SW 1271 (cell line): ENCODE results near the gene ANKRD28.
"Not testable (repeated sequence)": the region's sequence is repeated elsewhere in the genome, so short reads cannot be mapped to it uniquely, and the experiment has no call there.

Source experiments
- DNase-seq, 2 experiments: peaks; one replicate each; lab custom pipeline; 2025; lab: John Stamatoyannopoulos, UW

ANKRD28 gene

DNA sequence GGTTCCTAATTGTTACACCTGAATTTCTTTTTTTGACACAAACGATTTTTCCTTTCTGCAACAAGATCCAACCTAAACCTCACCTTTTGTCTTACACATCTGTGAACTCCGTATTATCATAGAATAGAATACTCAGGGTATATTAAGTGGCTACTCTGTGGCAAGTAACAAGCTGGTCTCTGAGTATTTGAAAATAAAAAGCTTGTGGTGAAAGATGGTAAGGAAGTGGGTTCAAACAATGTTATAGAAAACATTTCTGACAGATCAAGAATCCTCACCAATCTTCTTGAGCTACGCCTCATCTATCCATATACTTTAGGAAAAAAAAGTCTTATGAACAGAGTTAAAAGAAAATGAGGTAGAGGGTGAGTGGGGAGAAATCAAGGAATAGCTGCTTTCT is 3.5 kb upstream of the ANKRD28 start:
- no peak for DNase-seq

DNA sequence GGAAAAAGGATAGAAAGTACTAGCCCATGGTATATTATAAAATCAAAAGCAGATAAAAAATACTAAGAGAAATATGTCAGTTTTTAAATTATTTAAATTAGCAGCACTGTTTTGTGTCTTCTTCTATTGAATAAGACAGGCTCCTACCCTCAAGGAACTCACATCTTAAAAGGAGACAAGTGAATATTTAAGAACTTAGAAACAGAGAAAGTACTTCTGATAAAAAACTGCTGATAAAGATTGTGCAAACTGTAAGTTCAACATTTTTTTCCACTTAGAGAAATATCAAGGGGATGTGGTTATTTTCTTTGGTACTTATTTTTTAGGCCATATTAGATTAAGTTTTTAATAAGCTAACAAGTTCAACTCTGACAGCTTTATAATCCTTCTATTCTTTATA is 3.0 kb upstream of the ANKRD28 start:
- no peak for DNase-seq

DNA sequence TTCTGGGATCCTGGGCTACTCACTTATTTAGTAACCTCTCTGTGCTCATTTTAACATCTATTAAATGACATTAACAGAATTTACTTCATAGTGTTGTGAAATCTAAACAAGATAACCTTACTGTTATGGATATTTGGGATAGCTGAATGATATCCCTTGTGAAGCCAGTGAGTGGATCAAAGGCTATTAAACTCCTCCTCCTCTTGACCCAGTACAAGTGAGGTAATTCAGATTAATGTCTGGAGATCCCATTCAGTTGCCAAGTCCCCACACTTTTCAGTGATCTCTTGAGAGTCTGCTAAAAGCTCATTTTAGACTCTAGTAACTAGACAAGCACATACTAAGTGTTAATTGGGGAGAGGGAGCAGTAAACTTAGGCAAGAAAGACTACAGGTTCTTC is 2.5 kb upstream of the ANKRD28 start:
- no peak for DNase-seq

DNA sequence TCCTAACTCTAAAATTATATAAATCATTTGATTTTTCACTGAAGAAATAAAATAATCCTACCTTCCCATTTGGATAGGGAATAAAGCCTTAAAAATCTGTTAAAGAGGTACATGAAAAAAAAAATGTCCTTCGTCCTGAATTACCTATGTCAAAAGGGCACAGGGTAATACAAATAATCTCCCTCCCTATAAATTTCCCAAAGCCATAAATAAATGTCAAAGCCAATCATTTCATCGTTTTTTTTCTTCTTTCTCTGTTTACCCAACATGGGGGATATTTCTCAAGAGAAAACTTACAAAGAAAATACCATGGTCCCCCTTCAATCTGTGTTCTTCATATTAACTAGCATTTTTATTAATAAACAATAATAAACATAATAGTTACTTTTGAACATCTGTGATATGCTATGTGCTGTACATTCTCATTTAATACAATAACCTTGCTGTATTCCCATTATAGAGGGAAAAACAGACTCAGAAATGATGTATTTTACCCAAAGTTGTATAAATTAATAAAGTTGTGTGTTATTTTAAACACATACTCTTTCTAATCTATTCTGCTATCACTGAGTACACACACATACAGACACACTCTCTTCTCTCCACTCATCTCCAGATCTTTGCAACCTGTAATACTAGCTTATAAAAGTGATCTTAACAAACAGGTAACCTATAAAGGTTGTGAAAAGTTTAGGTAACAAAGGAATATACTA is 910 bp upstream of the ANKRD28 start:
- no peak for DNase-seq

DNA sequence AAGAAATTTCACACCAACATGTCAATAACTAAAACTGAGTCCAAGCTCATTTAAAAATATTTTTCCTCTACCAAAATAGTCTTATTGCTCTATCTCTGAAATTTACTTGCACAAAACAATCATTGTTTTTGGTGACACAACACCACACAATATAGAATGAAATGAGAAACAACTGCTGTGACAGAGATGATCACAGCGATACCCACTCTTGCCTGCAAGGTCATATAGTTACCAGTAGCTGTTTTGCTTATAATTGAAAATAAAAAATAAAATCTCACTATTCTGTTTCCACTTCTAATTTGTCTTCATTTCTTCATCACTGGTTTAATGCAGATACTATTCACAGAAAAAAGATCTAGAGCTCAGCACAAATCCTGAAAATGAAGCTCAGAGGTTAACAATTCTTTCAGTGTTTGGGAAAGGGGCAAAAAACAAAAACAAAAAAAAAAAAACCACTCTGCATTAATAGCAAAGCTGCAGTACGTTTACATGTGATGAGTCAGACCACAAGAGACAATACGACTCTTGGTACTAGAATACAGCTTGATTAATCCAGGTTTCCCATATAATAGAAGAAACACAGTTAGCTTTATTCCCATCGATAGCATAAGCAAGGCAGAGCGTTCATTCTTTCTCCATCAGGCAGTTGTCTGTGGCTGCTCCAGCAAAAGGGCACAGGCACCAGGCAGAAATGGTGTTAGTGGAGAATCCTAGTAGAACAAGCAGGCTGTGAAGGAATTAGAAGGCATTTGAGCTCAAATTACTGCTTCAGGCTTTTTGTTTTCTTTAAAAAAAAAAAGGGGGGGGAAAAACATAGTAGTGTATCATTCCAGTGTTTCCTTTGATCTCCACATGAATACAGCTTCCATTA is 773 bp downstream of the ANKRD28 start:
- DNase-seq: peak; percentile 30 to 91

DNA sequence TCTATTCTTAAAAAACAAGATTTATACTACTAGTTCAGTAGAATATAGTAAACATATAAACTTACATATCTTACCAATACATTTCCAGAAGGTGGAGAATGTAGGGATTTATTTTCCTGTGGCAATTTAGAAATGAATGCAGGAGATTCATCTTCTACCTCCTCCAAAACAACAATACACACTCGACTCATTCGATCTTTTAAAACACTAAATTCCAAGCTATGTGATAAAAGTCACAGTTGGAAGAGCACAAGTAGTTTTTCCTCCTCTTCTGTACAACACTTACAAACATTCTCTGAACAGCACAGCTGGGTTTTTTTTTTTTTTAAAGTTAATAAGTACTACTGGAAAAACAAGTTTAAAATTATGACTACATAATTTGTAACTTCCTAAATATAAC is 1.4 kb downstream of the ANKRD28 start:
- DNase-seq: no peak

DNA sequence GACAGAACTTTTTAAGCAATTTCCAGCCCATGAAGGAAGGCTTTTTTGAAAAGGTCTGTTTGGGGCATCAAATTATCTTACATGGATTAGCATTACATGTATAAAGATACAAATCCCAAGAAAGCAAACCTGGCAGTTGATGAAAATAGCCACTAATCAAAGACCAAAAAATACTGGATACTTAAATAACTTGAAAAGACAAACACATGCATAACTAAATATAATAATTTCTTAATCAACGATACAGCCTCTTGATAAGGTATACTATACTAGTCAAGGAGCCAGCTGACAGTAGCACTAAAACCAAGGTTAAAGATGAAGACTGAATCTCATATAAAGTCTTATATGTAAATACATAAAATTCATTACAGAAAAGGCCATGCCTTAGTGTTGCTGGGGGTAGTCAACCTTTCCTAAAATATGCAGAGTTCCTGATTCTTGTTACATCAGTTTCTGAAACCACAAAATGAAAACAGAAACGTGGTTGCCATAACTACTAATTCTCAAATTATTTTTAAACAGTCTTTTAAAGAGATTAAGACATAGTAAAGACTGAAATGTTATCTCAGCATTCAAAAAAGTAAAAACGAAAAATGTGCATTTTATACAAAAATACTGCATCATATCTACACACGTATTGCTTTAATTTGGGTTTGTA is 2.0 kb downstream of the ANKRD28 start:
- peak; percentile 23 to 72 for DNase-seq

DNA sequence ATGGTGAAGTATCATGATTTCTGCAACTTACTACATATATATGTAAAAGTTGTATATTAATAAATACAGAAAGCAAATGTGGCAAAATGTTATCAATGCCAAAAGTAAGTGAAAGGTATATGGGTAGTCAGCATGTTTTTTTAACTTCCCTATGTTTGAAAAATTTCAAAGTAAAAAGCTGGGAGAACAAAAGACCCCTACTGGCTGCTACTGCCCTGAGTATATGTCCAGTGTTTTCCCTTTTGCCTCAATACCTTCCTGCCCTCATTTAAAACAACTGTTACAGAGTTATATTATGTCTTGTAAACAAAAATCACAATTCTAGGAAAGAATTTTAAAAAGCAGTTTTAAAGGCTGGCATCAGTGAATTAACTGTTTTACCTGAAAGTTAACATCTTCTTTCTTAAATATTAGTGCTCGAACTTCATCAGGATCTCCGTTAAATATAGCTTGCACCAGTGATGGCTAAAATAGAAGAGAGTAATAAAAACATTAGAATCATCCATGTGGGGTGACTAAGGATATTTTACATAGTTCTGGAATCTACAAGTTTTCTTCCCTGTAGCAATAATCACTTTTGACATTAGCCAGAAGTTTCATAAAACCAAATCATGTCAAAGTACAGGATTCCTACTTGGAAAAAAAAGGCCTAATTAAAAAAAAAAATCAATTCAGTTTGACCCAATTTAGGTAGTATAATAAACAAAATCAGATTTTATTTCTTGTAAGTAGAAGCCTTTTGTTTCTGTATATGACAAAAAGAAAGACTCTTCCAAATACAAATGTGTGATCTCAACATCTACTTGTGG is 2.7 kb downstream of the ANKRD28 start:
- peak in 1 of 2 experiments; percentile 56 for DNase-seq

DNA sequence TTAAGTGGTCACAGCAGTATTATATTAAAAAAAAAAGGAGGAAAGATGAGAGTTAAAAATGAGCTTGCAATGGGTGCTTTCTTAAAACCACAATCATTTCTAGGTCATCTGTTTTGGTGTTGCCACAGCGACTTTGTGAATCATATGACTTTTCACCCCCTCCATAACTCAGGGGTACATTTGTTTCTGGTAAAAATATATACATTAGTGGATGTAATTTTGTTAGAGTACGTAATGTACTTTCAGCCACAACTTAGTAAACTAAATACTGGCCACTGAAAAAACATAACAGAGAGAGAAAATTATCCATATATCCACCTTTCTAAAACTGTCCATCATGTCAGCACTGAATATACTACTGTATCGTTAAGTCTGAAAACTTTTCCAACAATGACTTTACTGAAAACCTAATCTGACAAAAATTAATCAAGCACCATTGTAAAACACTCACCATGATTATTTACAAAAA is 3.4 kb downstream of the ANKRD28 start:
- DNase-seq: peak; percentile 41 to 80

DNA sequence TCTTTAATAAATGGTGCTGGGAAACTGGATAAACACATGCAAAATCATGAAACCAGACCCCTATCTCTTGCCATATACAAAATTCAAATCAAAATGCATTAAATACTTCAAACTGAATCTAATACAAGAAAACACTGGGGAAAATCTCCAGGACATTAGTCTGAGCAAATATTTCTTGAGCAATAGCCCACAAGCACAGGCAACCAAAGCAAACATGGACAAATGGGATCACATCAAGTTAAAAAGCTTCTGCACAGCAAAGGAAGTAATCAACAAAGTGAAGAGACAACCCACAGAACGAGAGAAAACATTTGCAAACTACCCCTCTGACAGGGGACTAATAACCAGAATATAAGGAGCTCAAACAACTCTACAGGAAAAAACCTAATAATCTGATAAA is 6.3 kb downstream of the ANKRD28 start:
- DNase-seq: no peak

DNA sequence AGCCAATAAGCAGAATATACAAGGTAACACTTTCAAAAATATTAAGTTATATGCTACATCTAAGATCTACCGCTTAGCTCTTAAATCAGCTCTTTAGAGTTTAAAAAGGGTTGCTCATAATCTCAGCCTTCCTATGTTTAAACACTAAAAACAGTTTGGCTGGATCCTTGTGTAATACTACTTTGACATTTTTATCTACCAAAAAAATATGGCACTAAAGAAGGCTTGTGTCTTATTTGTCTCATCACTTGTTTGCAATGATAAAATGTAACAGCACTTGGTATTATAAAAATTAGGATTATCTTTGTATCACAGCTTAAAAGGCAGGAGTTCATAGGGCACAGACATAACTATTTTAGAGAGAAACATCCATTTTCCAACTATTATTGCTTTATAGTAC is 9.8 kb downstream of the ANKRD28 start:
- no peak for DNase-seq

DNA sequence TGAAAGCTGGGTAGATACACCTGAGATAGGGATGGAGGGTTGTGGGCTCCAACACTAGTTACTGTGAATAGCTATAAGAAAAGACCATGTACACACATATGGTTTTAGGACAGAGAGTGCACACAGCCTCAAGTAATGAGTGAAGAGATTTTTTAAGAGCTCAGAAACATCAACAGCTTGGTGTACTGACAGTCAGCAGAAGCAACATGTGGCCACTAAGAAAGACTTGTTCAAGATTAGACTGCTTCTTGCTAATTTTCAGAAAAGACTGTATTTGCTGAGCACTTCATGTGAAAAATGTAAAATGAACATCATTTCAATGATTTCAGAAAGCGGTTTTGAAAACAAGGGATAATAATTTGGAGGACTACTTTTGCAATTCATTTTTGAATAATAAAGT is 10.3 kb downstream of the ANKRD28 start:
- no peak for DNase-seq

DNA sequence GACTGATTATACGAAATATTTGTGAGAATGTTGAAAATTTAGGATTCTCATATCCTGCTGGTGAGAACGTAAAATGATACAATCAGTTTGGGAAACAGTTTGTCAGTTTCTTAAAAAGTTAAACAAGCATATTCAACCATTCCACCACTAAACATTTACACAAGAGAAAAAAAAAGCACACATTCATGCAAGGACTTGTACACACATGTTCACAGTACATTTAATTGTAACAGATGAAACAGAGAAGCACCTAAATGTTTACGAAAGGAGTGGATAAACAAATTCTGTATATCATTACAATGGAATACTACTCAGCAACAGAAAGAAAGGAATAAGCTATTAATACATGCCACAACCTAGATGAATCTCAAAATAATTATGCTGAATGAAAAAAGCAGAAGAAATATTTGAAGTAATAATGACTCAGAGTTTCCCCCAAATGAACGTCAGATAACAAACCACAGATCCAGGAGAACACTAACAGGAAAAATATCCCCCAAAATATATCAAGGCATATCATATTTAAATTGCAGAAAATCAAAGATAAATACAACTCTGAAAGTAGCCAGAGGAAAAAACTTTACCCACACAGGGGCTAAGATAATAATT is 14.3 kb downstream of the ANKRD28 start:
- peak in 1 of 2 experiments; percentile 34 for DNase-seq

DNA sequence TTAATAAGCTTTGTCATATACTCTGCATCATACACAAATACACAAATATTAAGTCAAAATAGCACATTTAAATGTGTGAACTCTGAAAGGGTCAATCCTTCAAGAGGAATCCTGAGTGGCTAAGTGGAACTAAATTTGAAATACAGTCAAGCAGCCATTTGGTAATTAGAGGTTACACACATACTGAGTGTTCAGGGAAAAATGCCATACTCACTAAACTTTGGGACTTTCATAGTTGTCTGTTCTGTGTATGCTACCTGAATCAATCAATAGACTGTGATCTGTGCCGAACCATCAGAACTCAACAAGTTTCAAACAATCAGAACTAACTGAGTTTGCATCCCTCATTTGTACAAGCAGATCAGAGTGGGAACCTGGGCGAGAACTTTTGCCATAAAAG is 15.3 kb downstream of the ANKRD28 start:
- no peak for DNase-seq

DNA sequence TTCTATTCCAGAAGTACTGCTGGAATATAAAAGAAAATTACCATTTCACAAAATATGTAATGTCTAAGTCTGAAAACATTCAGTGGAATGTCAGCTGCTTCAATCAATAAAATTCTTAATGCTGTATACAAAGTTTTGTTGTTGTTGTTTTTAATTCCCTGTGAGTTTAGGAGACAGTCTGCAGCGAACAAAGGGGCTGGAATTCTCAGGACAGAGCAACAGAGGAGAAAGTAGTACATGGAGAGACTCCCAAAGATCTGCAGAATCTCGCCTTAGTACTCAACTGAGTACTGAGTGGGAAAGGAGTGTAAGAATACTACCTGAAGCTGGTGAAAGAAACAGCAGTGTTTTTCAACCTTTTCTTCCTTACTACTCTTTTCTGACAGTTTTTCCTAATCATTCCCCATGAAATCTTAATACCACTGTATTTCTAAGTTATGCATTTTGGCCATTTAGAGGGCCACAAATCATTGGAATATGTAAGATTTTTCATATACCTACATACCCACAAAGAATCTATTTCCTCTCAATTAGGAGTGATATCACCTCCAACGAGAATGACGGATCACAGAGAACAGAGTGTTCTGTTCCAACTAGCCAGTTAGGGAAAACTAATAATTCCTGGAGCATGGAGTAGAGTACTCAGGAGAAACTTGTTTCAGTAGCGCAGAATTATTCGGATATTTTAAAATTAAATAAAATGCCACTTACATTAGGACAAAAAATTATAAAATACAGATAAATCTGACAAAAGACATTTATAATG is 16.0 kb downstream of the ANKRD28 start:
- peak in 1 of 2 experiments; percentile 45 for DNase-seq

DNA sequence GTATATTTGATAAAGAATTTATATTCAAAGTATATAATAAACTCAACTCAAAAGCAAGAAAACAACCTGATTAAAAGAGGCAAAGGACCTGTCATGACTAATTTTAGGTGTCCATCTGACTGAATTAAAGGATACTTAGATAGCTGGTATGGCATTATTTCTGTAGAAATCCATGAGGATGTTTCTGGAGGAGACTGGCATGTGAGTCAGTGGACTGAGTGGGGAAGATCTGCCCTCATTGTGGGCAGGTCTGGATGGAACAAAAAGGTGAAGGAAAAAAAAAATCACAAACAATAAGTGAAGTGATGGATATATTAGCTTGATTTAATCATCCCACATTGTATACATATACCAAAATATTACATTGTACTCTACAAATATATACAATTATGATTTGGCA is 16.6 kb downstream of the ANKRD28 start:
- no peak for DNase-seq

DNA sequence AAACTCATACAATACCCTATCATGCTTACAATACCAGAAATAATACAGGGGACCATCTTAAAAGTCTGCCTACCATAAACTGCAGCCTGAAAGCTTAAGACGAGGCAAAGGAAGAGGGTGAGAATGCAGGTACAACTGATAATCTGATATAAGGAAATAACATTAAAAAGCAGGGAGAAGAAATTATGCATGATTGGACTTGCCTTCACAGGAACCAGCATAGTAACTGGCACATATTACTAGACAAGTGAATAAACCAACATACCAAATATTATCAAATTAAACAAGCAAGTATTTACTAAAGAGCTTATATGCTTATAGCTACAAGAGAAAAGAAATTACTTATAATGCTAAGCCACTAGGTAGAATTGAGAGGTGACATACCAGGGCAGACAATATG is 18.7 kb downstream of the ANKRD28 start:
- DNase-seq: no peak

DNA sequence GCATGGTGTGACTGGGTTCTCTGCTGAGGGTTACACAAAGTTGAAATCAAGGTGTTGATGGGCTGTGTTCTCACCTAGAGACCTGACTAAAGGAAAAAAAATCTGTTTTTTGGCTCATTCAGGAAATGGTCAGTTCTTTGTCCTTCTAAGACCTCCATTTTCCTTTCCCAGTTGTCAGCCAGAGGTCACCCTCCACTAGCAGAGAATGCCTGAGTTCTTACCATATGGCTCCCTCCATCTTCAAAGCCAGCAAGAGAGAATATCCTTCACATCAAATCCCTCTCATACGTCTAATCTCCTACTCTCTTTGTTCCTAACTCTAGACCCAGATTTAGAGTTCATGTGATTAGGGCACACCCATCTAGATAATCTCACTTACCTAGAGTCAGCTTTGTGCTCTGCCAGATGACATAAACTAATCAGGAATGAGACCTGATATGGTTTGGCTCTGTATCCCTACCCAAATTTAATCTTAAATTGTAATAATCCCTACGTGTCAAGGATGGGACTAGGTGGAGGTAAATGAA is 19.4 kb downstream of the ANKRD28 start:
- no peak for DNase-seq

DNA sequence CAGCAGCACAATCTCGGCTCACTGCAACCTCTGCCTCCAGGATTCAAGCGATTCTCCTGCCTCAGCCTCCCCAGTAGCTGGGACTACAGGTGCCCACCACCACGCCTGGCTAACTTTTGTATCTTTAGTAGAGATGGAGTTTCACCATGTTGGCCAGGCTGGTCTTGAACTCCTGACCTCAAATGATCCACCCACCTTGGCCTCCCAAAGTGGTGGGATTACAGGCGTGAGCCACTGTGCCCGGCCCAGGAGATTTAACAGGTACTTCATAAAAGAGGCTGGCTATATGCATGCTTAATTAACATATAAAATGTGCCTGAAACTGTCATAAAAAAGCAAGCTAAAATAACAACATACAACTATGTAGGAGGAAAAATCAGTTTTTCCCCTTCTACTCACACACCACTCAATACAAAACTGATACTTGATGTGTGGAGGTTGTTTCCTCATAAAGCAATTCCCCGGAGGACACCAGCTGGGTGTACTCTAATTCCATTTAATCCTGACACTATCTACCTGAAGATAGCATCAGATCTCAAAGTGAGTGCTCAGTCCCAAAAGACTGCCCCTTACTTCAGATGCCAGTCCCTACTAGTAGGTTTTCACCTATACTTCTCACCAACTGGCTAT is 22.7 kb downstream of the ANKRD28 start:
- DNase-seq: not testable (repeated sequence)

DNA sequence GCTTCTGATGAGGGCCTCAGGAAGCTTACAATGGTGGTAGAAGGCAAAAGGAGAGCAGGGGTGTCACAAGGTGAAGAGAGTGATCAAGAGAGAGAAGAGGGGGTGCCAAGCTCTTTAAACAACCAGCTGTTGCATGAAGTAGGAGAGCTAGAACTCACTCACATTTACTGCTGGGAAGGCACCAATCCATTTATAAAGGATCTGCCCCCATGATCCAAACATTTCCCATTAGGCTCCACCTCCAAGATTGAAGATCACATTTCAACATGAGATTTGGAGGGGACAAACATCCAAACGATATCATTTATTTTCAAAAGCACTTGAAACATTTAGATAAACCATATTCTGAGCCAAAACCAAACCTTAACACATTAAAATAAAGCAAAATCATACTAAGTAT is 26.3 kb downstream of the ANKRD28 start:
- DNase-seq: peak in 1 of 2 experiments; percentile 25
